Trophoblast cell (in vitro differentiated cells and primary cell): ENCODE measurements around the gene ICE2.

Experiments
- DNase-seq, 2 donors: peaks; one replicate each; pipeline ENCODE4 v3.0.0-alpha.2; 2016
- H2AFZ ChIP-seq: 2 replicates; pipeline ENCODE4 v1.6.1; 2013; ENCODE audit warnings: low read length, moderate library complexity, mild to moderate bottlenecking; ENCODE audit not compliant: insufficient read depth, poor library complexity
- H2AK5ac ChIP-seq: 2 replicates; pipeline ENCODE4 v1.6.1; 2013; ENCODE audit warnings: mild to moderate bottlenecking, low read length
- H2BK120ac ChIP-seq: 2 replicates; pipeline ENCODE4 v1.6.1; 2013; ENCODE audit warnings: low read length, mild to moderate bottlenecking, moderate library complexity; ENCODE audit not compliant: insufficient read depth, poor library complexity
- H2BK12ac ChIP-seq: 2 replicates; pipeline ENCODE4 v1.6.1; 2013; ENCODE audit warnings: mild to moderate bottlenecking, low read length, moderate library complexity
- H2BK5ac ChIP-seq: 2 replicates; pipeline ENCODE4 v1.6.1; 2013; ENCODE audit warnings: low read length, low read depth, moderate library complexity, mild to moderate bottlenecking; ENCODE audit not compliant: poor library complexity
- H3K14ac ChIP-seq: 2 replicates; pipeline ENCODE4 v1.6.1; 2013; ENCODE audit warnings: mild to moderate bottlenecking, low read length
- H3K18ac ChIP-seq: 2 replicates; pipeline ENCODE4 v1.6.1; 2013; ENCODE audit warnings: mild to moderate bottlenecking, low read length
- H3K23ac ChIP-seq: 2 replicates; pipeline ENCODE4 v1.6.1; 2013; ENCODE audit warnings: low read length
- H3K27ac ChIP-seq: 2 replicates; pipeline ENCODE4 v1.5.1; 2013; ENCODE audit warnings: low read depth, mild to moderate bottlenecking, inconsistent platforms, low read length, moderate library complexity
- H3K27me3 ChIP-seq: 2 replicates; pipeline ENCODE4 v1.6.1; 2013; ENCODE audit warnings: inconsistent platforms, mild to moderate bottlenecking, low read length, moderate library complexity; ENCODE audit not compliant: insufficient read depth
- H3K36me3 ChIP-seq, 2 experiments: 1 replicate in 1 of 2; 2 replicates in 1 of 2; pipeline ENCODE4 v1.6.1; 2013; ENCODE audit warnings: low read length in 2 of 2, mild to moderate bottlenecking in 2 of 2, moderate library complexity in 1 of 2; ENCODE audit not compliant: insufficient read depth in 2 of 2, control insufficient read depth in 1 of 2
- H3K4ac ChIP-seq: 2 replicates; pipeline ENCODE4 v1.6.1; 2013; ENCODE audit warnings: low read depth, mild to moderate bottlenecking, low read length, moderate library complexity
- H3K4me1 ChIP-seq, 2 experiments: 1 replicate in 1 of 2; 2 replicates in 1 of 2; pipeline ENCODE4 v1.6.1; 2013; ENCODE audit warnings: low read length in 2 of 2, mild to moderate bottlenecking in 2 of 2, moderate library complexity in 1 of 2; ENCODE audit not compliant: insufficient read depth in 2 of 2, control insufficient read depth in 1 of 2
- H3K4me2 ChIP-seq: 2 replicates; pipeline ENCODE4 v1.6.1; 2013; ENCODE audit warnings: inconsistent platforms, mild to moderate bottlenecking, low read length, moderate library complexity
- H3K4me3 ChIP-seq: 2 replicates; pipeline ENCODE4 v1.5.1; 2013; ENCODE audit warnings: mild to moderate bottlenecking, low read depth, low read length, inconsistent platforms
- H3K79me1 ChIP-seq: one replicate; pipeline ENCODE4 v1.6.1; 2013; ENCODE audit warnings: low read length
- H3K79me2 ChIP-seq: 2 replicates; pipeline ENCODE4 v1.6.1; 2013; ENCODE audit warnings: low read length, mild to moderate bottlenecking; ENCODE audit not compliant: control insufficient read depth, insufficient read depth, poor library complexity
- H3K9ac ChIP-seq: 2 replicates; pipeline ENCODE4 v1.6.1; 2013; ENCODE audit warnings: mild to moderate bottlenecking, low read length
- H3K9me3 ChIP-seq: 2 replicates; pipeline ENCODE4 v1.6.1; 2013; ENCODE audit warnings: low read depth, mild to moderate bottlenecking, control low read depth, inconsistent platforms, low read length; ENCODE audit not compliant: insufficient read depth
- H4K12ac ChIP-seq: 2 replicates; pipeline ENCODE4 v1.6.1; 2013; ENCODE audit warnings: low read depth, mild to moderate bottlenecking, low read length, moderate library complexity
- H4K8ac ChIP-seq: 2 replicates; pipeline ENCODE4 v1.6.1; 2013; ENCODE audit warnings: low read depth, mild to moderate bottlenecking, low read length, moderate library complexity
- H4K91ac ChIP-seq: one replicate; pipeline ENCODE4 v1.6.1; 2013; ENCODE audit warnings: low read depth, mild to moderate bottlenecking, low read length, moderate library complexity
- WGBS: extraction: QIAGEN DNeasy Blood & Tissue Kit; methylation state at CpG from one replicate; pipeline ENCODE4 v1.1.7; 2013; ENCODE audit warnings: missing lambda C conversion rate; ENCODE audit not compliant: insufficient read length, insufficient coverage; ENCODE audit errors: extremely low coverage; 5-methylcytosine and 5-hydroxymethylcytosine counted together

Gene ICE2

GRCh38 chr15:60477164-60477563 lies 1.8 kb downstream of the ICE2 start:
- Histone ChIP-seq H3K79me1 (peaks cover 9% of the 10 kb centered on the region), H2AFZ (no peak overlapping the region), H3K36me3 (peaks cover 5 to 7% of the 10 kb centered on the region in 2 experiments), H3K79me2 (peaks cover 5% of the 10 kb centered on the region), H3K4me1 (peaks cover 4 to 5% of the 10 kb centered on the region in 2 experiments), H2BK12ac (no peak overlapping the region), H2AK5ac (no peak overlapping the region), H3K4me2 (no peak overlapping the region), H2BK120ac (no peak overlapping the region), H4K12ac (no peak overlapping the region), H4K91ac (no peak overlapping the region), H4K8ac (no peak overlapping the region), H3K4me3 (no peak overlapping the region), H3K27me3 (no peaks in the 10 kb centered on the region), H3K9ac (no peak overlapping the region), H3K4ac (no peak overlapping the region), H3K9me3 (no peaks in the 10 kb centered on the region), H3K14ac (no peak overlapping the region), H3K27ac (no peak overlapping the region), H3K23ac (no peak overlapping the region), H2BK5ac (no peak overlapping the region), H3K18ac (no peak overlapping the region)
- no CpG with 5 or more reads among the region's 1 CpG for WGBS
- no peak for DNase-seq

GRCh38 chr15:60476713-60477112 lies 2.2 kb downstream of the ICE2 start:
- Histone ChIP-seq H3K27me3 (no peaks in the 10 kb centered on the region), H3K36me3 (peaks cover 5 to 7% of the 10 kb centered on the region in 2 experiments), H3K4me2 (no peak overlapping the region), H2AFZ (no peak overlapping the region), H3K4ac (no peak overlapping the region), H4K91ac (no peak overlapping the region), H2BK12ac (no peak overlapping the region), H3K79me2 (peaks cover 5% of the 10 kb centered on the region), H4K12ac (no peak overlapping the region), H3K4me1 (peaks cover 4 to 5% of the 10 kb centered on the region in 2 experiments), H3K4me3 (no peak overlapping the region), H3K79me1 (peaks cover 9% of the 10 kb centered on the region), H3K23ac (peak overlapping the region; percentile 61), H4K8ac (no peak overlapping the region), H3K9me3 (no peaks in the 10 kb centered on the region), H3K27ac (no peak overlapping the region), H3K9ac (no peak overlapping the region), H2AK5ac (no peak overlapping the region), H2BK120ac (no peak overlapping the region), H2BK5ac (no peak overlapping the region), H3K14ac (no peak overlapping the region), H3K18ac (no peak overlapping the region)
- no peak for DNase-seq
- no CpG with 5 or more reads among the region's 3 CpGs for WGBS

GRCh38 chr15:60473135-60473534 lies 5.8 kb downstream of the ICE2 start:
- no peak overlapping the region for H4K12ac ChIP-seq
- H3K4me2 ChIP-seq = no peak overlapping the region
- H3K4me3 ChIP-seq = no peak overlapping the region
- H3K9ac ChIP-seq = no peak overlapping the region
- no peak overlapping the region for H3K14ac ChIP-seq
- peaks cover 5 to 10% of the 10 kb centered on the region in 2 experiments for H3K36me3 ChIP-seq
- no peak for DNase-seq
- H2AK5ac ChIP-seq = no peak overlapping the region
- H3K23ac ChIP-seq = no peak overlapping the region
- H2BK120ac ChIP-seq = no peak overlapping the region
- H3K9me3 ChIP-seq = no peaks in the 10 kb centered on the region
- H3K4me1 ChIP-seq = peaks cover 4% of the 10 kb centered on the region in 2 experiments
- H4K8ac ChIP-seq = no peak overlapping the region
- no CpG with 5 or more reads among the region's 3 CpGs for WGBS
- no peak overlapping the region for H2BK12ac ChIP-seq
- H4K91ac ChIP-seq = no peak overlapping the region
- H3K27me3 ChIP-seq = no peaks in the 10 kb centered on the region
- no peak overlapping the region for H3K18ac ChIP-seq
- H3K79me2 ChIP-seq = no peaks in the 10 kb centered on the region
- no peaks in the 10 kb centered on the region for H3K79me1 ChIP-seq
- H3K27ac ChIP-seq = no peak overlapping the region
- no peak overlapping the region for H2AFZ ChIP-seq
- H3K4ac ChIP-seq = no peak overlapping the region
- H2BK5ac ChIP-seq = no peak overlapping the region

GRCh38 chr15:60471314-60471713 lies 7.6 kb downstream of the ICE2 start:
- Histone ChIP-seq H3K27ac (no peak overlapping the region), H3K23ac (no peak overlapping the region), H2BK12ac (no peak overlapping the region), H3K4me2 (no peak overlapping the region), H4K91ac (no peak overlapping the region), H4K12ac (no peak overlapping the region), H3K9ac (no peak overlapping the region), H3K14ac (no peak overlapping the region), H2AK5ac (no peak overlapping the region), H3K18ac (no peak overlapping the region), H3K27me3 (no peaks in the 10 kb centered on the region), H3K4me3 (no peak overlapping the region), H2BK120ac (no peak overlapping the region), H3K4ac (no peak overlapping the region), H3K79me1 (no peaks in the 10 kb centered on the region), H4K8ac (no peak overlapping the region), H3K36me3 (peaks cover 5 to 10% of the 10 kb centered on the region in 2 experiments), H3K4me1 (no peaks in the 10 kb centered on the region), H2AFZ (no peak overlapping the region), H2BK5ac (no peak overlapping the region), H3K79me2 (no peaks in the 10 kb centered on the region), H3K9me3 (no peaks in the 10 kb centered on the region)
- WGBS = no CpG with 5 or more reads among the region's 4 CpGs
- no peak for DNase-seq
